Liver (tissue), 9 donors: ENCODE measurements around the gene TEX19. TPM values are rescaled to one million over a fixed set of nuclear protein-coding genes. Genes with fewer than 3 reads are reported as not detected.

ENCODE experiments used
- DNase-seq: peaks from one replicate; pipeline ENCODE4 v3.0.0-alpha.2; 2017; ENCODE audit warnings: low spot score
- H3K27ac ChIP-seq, 2 donors: one replicate each; pipeline ENCODE4 v1.7.0; 2013; ENCODE audit warnings: inconsistent platforms in 2 of 2, low read length in 2 of 2, control low read depth in 1 of 2, low read depth in 1 of 2, mild to moderate bottlenecking in 1 of 2
- H3K27me3 ChIP-seq, 4 donors: one replicate each; pipeline versions ENCODE4 v1.6.1 to v1.7.0; 2013; ENCODE audit warnings: low read length in 3 of 4, inconsistent platforms in 1 of 4, mild to moderate bottlenecking in 1 of 4, moderate library complexity in 1 of 4; ENCODE audit not compliant: control insufficient read depth in 4 of 4, insufficient read depth in 4 of 4
- H3K36me3 ChIP-seq, 4 donors: one replicate each; pipeline versions ENCODE4 v1.6.1 to v1.7.0; 2013; ENCODE audit warnings: low read length in 3 of 4, mild to moderate bottlenecking in 3 of 4, low read depth in 1 of 4, moderate library complexity in 1 of 4; ENCODE audit not compliant: control insufficient read depth in 4 of 4, insufficient read depth in 3 of 4
- H3K4me1 ChIP-seq, 4 donors: one replicate each; pipeline versions ENCODE4 v1.6.1 to v1.7.0; 2013; ENCODE audit warnings: low read length in 3 of 4, mild to moderate bottlenecking in 3 of 4, moderate library complexity in 1 of 4; ENCODE audit not compliant: control insufficient read depth in 4 of 4, insufficient read depth in 4 of 4
- H3K4me3 ChIP-seq, 3 donors: one replicate each; pipeline versions ENCODE4 v1.6.1 to v1.7.0; 2013; ENCODE audit warnings: low read length in 3 of 3, control low read depth in 1 of 3, low read depth in 1 of 3, mild to moderate bottlenecking in 1 of 3
- H3K9ac ChIP-seq, 2 donors: one replicate each; pipeline ENCODE4 v1.7.0; 2013; ENCODE audit warnings: low read length in 2 of 2, mild to moderate bottlenecking in 2 of 2, moderate library complexity in 2 of 2, control low read depth in 1 of 2, low read depth in 1 of 2
- H3K9me3 ChIP-seq, 4 donors: one replicate each; pipeline versions ENCODE4 v1.6.1 to v1.7.0; 2013; ENCODE audit warnings: low read length in 3 of 4; ENCODE audit not compliant: control insufficient read depth in 4 of 4
- ATF3 ChIP-seq: IDR thresholded peaks from 2 replicates; pipeline ENCODE4 v1.6.1; 2016; ENCODE audit warnings: antibody characterized with exemption
- CTCF ChIP-seq: fragments of 150-350 bp; IDR thresholded peaks from 2 replicates; pipeline ENCODE4 v1.5.1; 2017; ENCODE audit warnings: improper control_type of control experiment, low read depth, low read length; ENCODE audit not compliant: missing input control
- EGR1 ChIP-seq, 2 donors: IDR thresholded peaks; 2 replicates each; pipeline ENCODE4 v1.6.1; 2016 to 2018; ENCODE audit warnings: antibody characterized with exemption in 2 of 2, low read depth in 2 of 2
- FOXA1 ChIP-seq: IDR thresholded peaks from 2 replicates; pipeline ENCODE4 v1.6.1; 2016; ENCODE audit warnings: antibody characterized with exemption
- FOXA2 ChIP-seq: IDR thresholded peaks from 2 replicates; pipeline ENCODE4 v1.6.1; 2016; ENCODE audit warnings: antibody characterized with exemption
- GABPA ChIP-seq, 2 donors: IDR thresholded peaks in 1 of 2; conservative IDR thresholded peaks in 1 of 2; 2 replicates each; pipeline ENCODE4 v1.6.1; 2016; ENCODE audit warnings: antibody characterized with exemption in 2 of 2, mild to moderate bottlenecking in 1 of 2, moderate library complexity in 1 of 2
- HNF4A ChIP-seq, 2 donors: conservative IDR thresholded peaks; 2 replicates each; pipeline ENCODE4 v1.6.1; 2016; ENCODE audit warnings: antibody characterized with exemption in 2 of 2, mild to moderate bottlenecking in 2 of 2
- HNF4G ChIP-seq: IDR thresholded peaks from 2 replicates; pipeline ENCODE4 v1.6.1; 2016; ENCODE audit warnings: antibody characterized with exemption
- JUND ChIP-seq, 2 donors: IDR thresholded peaks; 2 replicates each; pipeline ENCODE4 v1.6.1; 2016; ENCODE audit warnings: antibody characterized with exemption in 2 of 2
- MAX ChIP-seq: IDR thresholded peaks from 2 replicates; pipeline ENCODE4 v1.6.1; 2016; ENCODE audit warnings: antibody characterized with exemption
- NR2F2 ChIP-seq: IDR thresholded peaks from 2 replicates; pipeline ENCODE4 v1.6.1; 2016; ENCODE audit warnings: antibody characterized with exemption
- RXRA ChIP-seq, 2 donors: IDR thresholded peaks; 2 replicates each; pipeline ENCODE4 v1.6.1; 2017 to 2018; ENCODE audit warnings: antibody characterized with exemption in 2 of 2, mild to moderate bottlenecking in 1 of 2
- SP1 ChIP-seq: IDR thresholded peaks from 2 replicates; pipeline ENCODE4 v1.6.1; 2018; ENCODE audit warnings: antibody characterized with exemption, mild to moderate bottlenecking
- TAF1 ChIP-seq: conservative IDR thresholded peaks from 2 replicates; pipeline ENCODE4 v1.6.1; 2016; ENCODE audit warnings: antibody characterized with exemption, mild to moderate bottlenecking
- YY1 ChIP-seq: IDR thresholded peaks from 2 replicates; pipeline ENCODE4 v1.6.1; 2016; ENCODE audit warnings: antibody characterized with exemption, mild to moderate bottlenecking
- ZBTB33 ChIP-seq: IDR thresholded peaks from 2 replicates; pipeline ENCODE4 v1.6.1; 2016; ENCODE audit warnings: antibody characterized with exemption
- WGBS: extraction: QIAGEN DNeasy Blood & Tissue Kit; methylation state at CpG from one replicate; pipeline ENCODE4 v1.1.7; 2013; 5-methylcytosine and 5-hydroxymethylcytosine counted together
- polyA plus RNA-seq, 2 donors: library from polyadenylated mRNA; stranded (reverse) in 1 of 2; unstranded in 1 of 2; fragments of 200-250 nt in 1 of 2; fragments of >200 nt in 1 of 2; fragmentation: Nextera tagmentation in 1 of 2; extraction: Ambion mirVana in 1 of 2; gene quantifications; one replicate each; pipeline versions ENCODE4 v1.2.1 to v1.2.3, GENCODE V29; 2013 to 2015
- total RNA-seq, 2 donors: library from RNA; depleted of rRNA; stranded (reverse); fragments of >200 nt; gene quantifications; one replicate each; pipeline ENCODE4 v1.2.3, GENCODE V29; 2014
- donor health status: healthy.
- donor health status: healthy.
- donor health status: healthy.
- donor health status: healthy.
- donor health status: healthy.

The TEX19 gene
- total and polyA plus RNA-seq, 4 donors = 0.14 TPM; not detected in 3

- TF ChIP-seq ATF3 = no peak
- TF ChIP-seq EGR1 (IDR thresholded peaks at IDR 0.05; ENCODE audit: low read depth in 2 of 2) = no peak
- TF ChIP-seq JUND (IDR thresholded peaks at IDR 0.05) = no peak
- TF ChIP-seq RXRA (IDR thresholded peaks at IDR 0.05) = no peak
- TF ChIP-seq FOXA2 = no peak
- no peak for TF ChIP-seq CTCF
- no peak for TF ChIP-seq HNF4A (conservative IDR thresholded peaks at IDR 0.05)
- no peak for TF ChIP-seq GABPA (IDR thresholded peaks at IDR 0.05 in 1 of 2, conservative IDR thresholded peaks at IDR 0.05 in 1 of 2)
- TF ChIP-seq HNF4G = no peak
- TF ChIP-seq ZBTB33 = no peak
- TF ChIP-seq TAF1 = no peak
- no peak for TF ChIP-seq FOXA1
- no peak for TF ChIP-seq NR2F2
- no peak for TF ChIP-seq YY1
- TF ChIP-seq SP1 = no peak
- TF ChIP-seq MAX = no peak
- no peak for DNase-seq
Observed at GRCh38 chr17:82389379-82389778, 30.3 kb downstream of the TEX19 start.

GRCh38 chr17:82390015-82390859 lies 31.2 kb downstream of the TEX19 start:
- Histone ChIP-seq H3K9ac (no peak overlapping the region), H3K27ac (no peak overlapping the region), H3K4me1 (peaks cover under 1 to 5% (median 3%) of the 10 kb centered on the region in 4 donors), H3K4me3 (no peak overlapping the region), H3K9me3 (no peaks in the 10 kb centered on the region), H3K27me3 (no peaks in the 10 kb centered on the region), H3K36me3 (peaks cover 0 to 9% (median 6%) of the 10 kb centered on the region in 4 donors)
- TF ChIP-seq GABPA (IDR thresholded peaks at IDR 0.05 in 1 of 2, conservative IDR thresholded peaks at IDR 0.05 in 1 of 2) (no peak), JUND (IDR thresholded peaks at IDR 0.05) (no peak), SP1 (no peak), FOXA1 (no peak), ATF3 (no peak), ZBTB33 (no peak), FOXA2 (no peak), EGR1 (IDR thresholded peaks at IDR 0.05; ENCODE audit: low read depth in 2 of 2) (no peak)
- DNase-seq = no peak
- WGBS = 97% methylated on average over 32 of the region's 34 CpGs

More at GRCh38 chr17:82389379-82389778, 30.3 kb downstream of the TEX19 start:
- Histone ChIP-seq H3K4me1 (peaks cover 9 to 13% (median 11%) of the 10 kb centered on the region in 4 donors), H3K9me3 (no peaks in the 10 kb centered on the region), H3K4me3 (no peak overlapping the region), H3K27ac (no peak overlapping the region), H3K9ac (no peak overlapping the region), H3K36me3 (peaks cover 0 to 9% (median 6%) of the 10 kb centered on the region in 4 donors), H3K27me3 (no peaks in the 10 kb centered on the region)
- 92% methylated on average over 10 of the region's 10 CpGs for WGBS
